CD4-positive, CD25-positive, alpha-beta regulatory T cell (primary cell): ENCODE measurements around the gene CD79B. TPM values are rescaled to one million over a fixed set of nuclear protein-coding genes. Genes with fewer than 3 reads are reported as not detected.

ENCODE experiments used
- ATAC-seq, 2 donors: fragments of 150-1000 bp; cut with Tn5 transposase; one replicate each; pipeline ENCODE4 v1.10.0; 2021; ENCODE audit warnings: low read depth in 2 of 2, moderate number of reproducible peaks in 2 of 2, moderate library complexity in 1 of 2
- DNase-seq, 3 donors: peaks; one replicate each; pipeline versions ENCODE4 v3.0.0 to v3.0.0-alpha.2; 2012 to 2022; ENCODE audit warnings: mixed read lengths in 1 of 3
- H3K27ac ChIP-seq: one replicate; pipeline ENCODE4 v1.7.0; 2013; ENCODE audit warnings: mild to moderate bottlenecking, low read length; ENCODE audit not compliant: insufficient read depth, poor library complexity, severe bottlenecking
- H3K27me3 ChIP-seq: one replicate; pipeline ENCODE4 v1.7.0; 2013; ENCODE audit warnings: low read length; ENCODE audit not compliant: control insufficient read depth, insufficient read depth
- H3K36me3 ChIP-seq: one replicate; pipeline ENCODE4 v1.7.0; 2013; ENCODE audit warnings: mild to moderate bottlenecking, low read length, moderate library complexity; ENCODE audit not compliant: control insufficient read depth, insufficient read depth
- H3K4me1 ChIP-seq: 2 replicates; pipeline ENCODE4 v1.7.0; 2013; ENCODE audit warnings: mild to moderate bottlenecking, low read length; ENCODE audit not compliant: insufficient read depth, control insufficient read depth, poor library complexity, severe bottlenecking
- H3K4me3 ChIP-seq: one replicate; pipeline ENCODE4 v1.7.0; 2013; ENCODE audit warnings: low read depth, mild to moderate bottlenecking, low read length, moderate library complexity
- H3K9me3 ChIP-seq, 2 experiments: 1 replicate in 1 of 2; 2 replicates in 1 of 2; pipeline ENCODE4 v1.7.0; 2013; ENCODE audit warnings: low read length in 2 of 2, mild to moderate bottlenecking in 1 of 2, moderate library complexity in 1 of 2; ENCODE audit not compliant: control insufficient read depth in 2 of 2
- H3K27ac Mint-ChIP-seq, 3 donors: one replicate each; pipeline ENCODE4 v1.8.0; 2020 to 2022; ENCODE audit warnings: mild to moderate bottlenecking in 3 of 3, mixed read lengths in 3 of 3, moderate library complexity in 2 of 3
- H3K27me3 Mint-ChIP-seq: one replicate; pipeline ENCODE4 v1.8.0; 2022; ENCODE audit warnings: mild to moderate bottlenecking, mixed read lengths
- H3K36me3 Mint-ChIP-seq: one replicate; pipeline ENCODE4 v1.8.0; 2020; ENCODE audit warnings: mixed read lengths
- H3K4me1 Mint-ChIP-seq, 4 donors: one replicate each; pipeline ENCODE4 v1.8.0; 2020 to 2022; ENCODE audit warnings: mixed read lengths in 4 of 4, mild to moderate bottlenecking in 1 of 4
- H3K4me3 Mint-ChIP-seq, 4 donors: one replicate each; pipeline ENCODE4 v1.8.0; 2020 to 2022; ENCODE audit warnings: mild to moderate bottlenecking in 4 of 4, mixed read lengths in 4 of 4, moderate library complexity in 3 of 4
- H3K9me3 Mint-ChIP-seq, 7 donors: one replicate each; pipeline ENCODE4 v1.8.0; 2020 to 2022; ENCODE audit warnings: mixed read lengths in 7 of 7, mild to moderate bottlenecking in 3 of 7, moderate library complexity in 2 of 7
- polyA plus RNA-seq, 4 donors: library from polyadenylated mRNA; unstranded; fragments of 300-500 nt; fragmentation: Illumina TruSeq; gene quantifications; one replicate each; pipeline ENCODE4 v1.2.3, GENCODE V29; 2021
- total RNA-seq: library from RNA; stranded (reverse); gene quantifications from one replicate; pipeline ENCODE4 v1.2.3, GENCODE V29; 2022

Gene CD79B
- total RNA-seq = 31.4 TPM
- 10 to 100 TPM; 59.0 to 85.1 (median 67.9) TPM for polyA plus RNA-seq

GRCh38 chr17:63931981-63932561 is at the start of gene CD79B:
CD79B (minus strand) TSS chr17:63932331; CDS start chr17:63932261, 70 bp downstream.
- no peaks in the 10 kb centered on the region for H3K9me3 ChIP-seq
- peak within 1 kb of the TSS; percentile 92 to 94 (median 94) for H3K27ac Mint-ChIP-seq
- H3K4me1 Mint-ChIP-seq = peaks cover 4 to 30% (median 15%) of the 10 kb centered on the region in 4 donors
- peak within 1 kb of the TSS; percentile 92 to 98 (median 93) for H3K4me3 Mint-ChIP-seq
- H3K36me3 ChIP-seq = peaks cover 13% of the 10 kb centered on the region
- H3K4me1 ChIP-seq = peaks cover 26% of the 10 kb centered on the region
- H3K27ac ChIP-seq = peak within 1 kb of the TSS; percentile 62
- DNase-seq = peak; percentile 19 to 73 (median 40)
- no peaks in the 10 kb centered on the region for H3K36me3 Mint-ChIP-seq
- peak; percentile 63 to 68 for ATAC-seq
- peak within 1 kb of the TSS; percentile 70 for H3K4me3 ChIP-seq
- no peaks in the 10 kb centered on the region for H3K27me3 Mint-ChIP-seq
- no peaks in the 10 kb centered on the region for H3K27me3 ChIP-seq
- no peaks in the 10 kb centered on the region for H3K9me3 Mint-ChIP-seq

- Mint-ChIP-seq H3K4me3 (no peak overlapping the region), H3K27me3 (peaks cover 6% of the 10 kb centered on the region), H3K36me3 (peaks cover 7% of the 10 kb centered on the region), H3K27ac (no peak overlapping the region), H3K9me3 (peaks cover 0 to 9% (median 3%) of the 10 kb centered on the region in 7 donors), H3K4me1 (peaks cover 0 to 10% (median 0%) of the 10 kb centered on the region in 4 donors)
- Histone ChIP-seq H3K9me3 (peaks cover 0 to 3% of the 10 kb centered on the region in 2 experiments), H3K4me3 (no peak overlapping the region), H3K27ac (no peak overlapping the region), H3K27me3 (peaks cover 5% of the 10 kb centered on the region), H3K4me1 (no peaks in the 10 kb centered on the region), H3K36me3 (no peaks in the 10 kb centered on the region)
- ATAC-seq = no peak
- no peak for DNase-seq
Observed at GRCh38 chr17:63978272-63979200, 46.4 kb upstream of the CD79B start.

DNA sequence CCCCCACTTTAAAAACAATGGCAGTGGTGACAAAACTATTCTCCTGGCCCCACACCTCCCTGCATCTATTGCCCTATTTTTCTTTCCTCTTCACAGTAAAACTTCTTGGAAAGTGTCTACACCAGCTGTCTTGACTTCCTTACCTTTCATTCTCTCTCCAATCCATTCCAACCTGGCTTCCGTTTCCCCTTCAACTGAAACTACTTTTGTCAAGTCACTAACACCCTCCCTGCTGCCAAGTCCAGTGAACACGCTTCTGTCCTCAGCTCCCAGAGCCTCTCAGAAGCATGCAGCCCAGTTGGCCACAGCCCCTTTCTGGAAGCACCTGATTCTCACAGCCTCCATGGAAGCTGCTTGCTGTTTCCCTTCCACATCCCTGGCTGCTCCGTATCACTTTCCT is 44.6 kb upstream of the CD79B start:
- Mint-ChIP-seq H3K9me3 (peaks cover 0 to 2% (median 0%) of the 10 kb centered on the region in 7 donors), H3K27ac (no peak overlapping the region), H3K36me3 (peaks cover 2% of the 10 kb centered on the region), H3K27me3 (peaks cover 9% of the 10 kb centered on the region), H3K4me1 (peaks cover 0 to 10% (median 0%) of the 10 kb centered on the region in 4 donors), H3K4me3 (no peak overlapping the region)
- ATAC-seq (no peak), DNase-seq (no peak)
- peaks cover 5% of the 10 kb centered on the region for H3K27me3 ChIP-seq
- H3K4me1 ChIP-seq = no peaks in the 10 kb centered on the region
- H3K9me3 ChIP-seq = no peaks in the 10 kb centered on the region
- no peaks in the 10 kb centered on the region for H3K36me3 ChIP-seq
- H3K4me3 ChIP-seq = no peak overlapping the region
- no peak overlapping the region for H3K27ac ChIP-seq

- Mint-ChIP-seq H3K4me3 (no peak overlapping the region), H3K4me1 (peaks cover 0 to 10% (median 0%) of the 10 kb centered on the region in 4 donors), H3K27me3 (peaks cover 9% of the 10 kb centered on the region), H3K9me3 (peaks cover 0 to 2% (median 0%) of the 10 kb centered on the region in 7 donors), H3K27ac (no peak overlapping the region), H3K36me3 (no peaks in the 10 kb centered on the region)
- H3K36me3 ChIP-seq = no peaks in the 10 kb centered on the region
- no peaks in the 10 kb centered on the region for H3K9me3 ChIP-seq
- ATAC-seq = no peak
- no peaks in the 10 kb centered on the region for H3K4me1 ChIP-seq
- DNase-seq = no peak
- peaks cover 5% of the 10 kb centered on the region for H3K27me3 ChIP-seq
- no peak overlapping the region for H3K4me3 ChIP-seq
- no peak overlapping the region for H3K27ac ChIP-seq
Observed at GRCh38 chr17:63975541-63976092, 43.5 kb upstream of the CD79B start.

DNA sequence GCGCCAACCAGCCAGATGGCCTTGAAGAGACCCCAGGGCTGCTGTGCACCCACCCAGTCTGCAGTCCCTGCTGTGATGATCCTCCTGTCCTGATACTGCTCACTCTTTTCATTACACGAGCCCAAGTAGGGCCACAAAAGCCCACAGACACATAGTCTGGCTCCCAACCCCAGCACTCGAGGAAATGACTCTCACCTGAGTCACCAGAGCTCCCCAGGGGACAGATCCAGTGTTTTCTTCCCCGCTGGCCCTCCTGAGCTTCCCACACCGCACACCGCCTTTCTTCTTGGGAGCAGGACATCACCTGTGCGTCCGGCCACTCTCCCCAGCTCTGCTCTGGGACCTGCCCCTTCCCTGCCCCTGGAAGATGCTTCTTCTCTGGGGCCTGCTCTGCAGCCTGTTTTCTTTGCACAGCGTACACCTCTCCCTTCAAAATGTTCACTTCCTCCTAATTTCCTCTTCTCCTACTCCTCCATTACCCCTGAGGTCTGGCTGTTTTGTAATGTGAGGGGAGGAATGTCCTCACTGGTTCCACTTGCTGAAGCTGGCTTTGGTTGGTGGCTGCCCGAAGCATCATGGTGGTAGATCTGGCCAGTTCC is 42.6 kb upstream of the CD79B start:
- Mint-ChIP-seq H3K9me3 (no peaks in the 10 kb centered on the region), H3K27me3 (peaks cover 9% of the 10 kb centered on the region), H3K36me3 (no peaks in the 10 kb centered on the region), H3K4me3 (no peak overlapping the region), H3K27ac (peak overlapping the region in 2 of 3 donors; percentile 58 to 83), H3K4me1 (peaks cover 0 to 10% (median 0%) of the 10 kb centered on the region in 4 donors)
- Histone ChIP-seq H3K4me3 (no peak overlapping the region), H3K36me3 (no peaks in the 10 kb centered on the region), H3K27ac (no peak overlapping the region), H3K27me3 (peaks cover 5% of the 10 kb centered on the region), H3K9me3 (no peaks in the 10 kb centered on the region), H3K4me1 (no peaks in the 10 kb centered on the region)
- ATAC-seq (no peak), DNase-seq (no peak)

DNA sequence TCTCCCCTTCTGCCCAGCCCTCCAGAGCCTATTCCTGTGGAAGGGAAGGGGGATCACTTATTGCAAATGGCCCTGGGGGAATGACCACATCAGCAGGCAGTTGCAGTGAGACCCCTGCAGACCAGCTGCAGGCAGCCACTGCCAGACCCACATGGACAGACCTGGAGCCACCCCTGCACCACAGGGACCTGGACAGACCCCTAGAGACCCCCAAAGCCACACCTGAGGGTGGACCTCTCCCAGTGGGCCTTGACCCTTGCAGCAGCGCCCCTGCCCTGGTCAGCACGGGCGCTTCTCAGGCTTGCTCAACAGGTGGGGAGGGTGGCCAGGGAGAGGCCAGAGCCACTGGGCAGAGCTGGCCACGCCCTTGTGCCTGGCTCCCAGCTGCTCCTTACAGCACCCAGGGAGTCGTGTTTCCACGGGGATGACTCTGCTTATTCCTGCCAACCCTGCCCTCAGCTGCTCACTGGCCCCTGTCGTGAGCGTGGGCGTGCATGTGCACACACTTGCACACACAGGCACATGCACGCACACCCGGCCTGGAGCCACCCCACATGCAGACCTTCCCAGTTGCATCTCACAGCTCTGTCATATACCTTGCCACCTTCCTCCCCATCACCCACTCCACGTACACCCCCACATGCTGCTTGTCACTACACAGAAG is 41.9 kb upstream of the CD79B start:
- no peaks in the 10 kb centered on the region for H3K9me3 Mint-ChIP-seq
- Histone ChIP-seq H3K4me1 (no peaks in the 10 kb centered on the region), H3K27me3 (peaks cover 5% of the 10 kb centered on the region), H3K4me3 (no peak overlapping the region), H3K27ac (no peak overlapping the region), H3K36me3 (no peaks in the 10 kb centered on the region), H3K9me3 (no peaks in the 10 kb centered on the region)
- DNase-seq (no peak), ATAC-seq (no peak)
- no peaks in the 10 kb centered on the region for H3K36me3 Mint-ChIP-seq
- H3K4me3 Mint-ChIP-seq = no peak overlapping the region
- H3K27me3 Mint-ChIP-seq = peaks cover 9% of the 10 kb centered on the region
- peak overlapping the region in 2 of 3 donors; percentile 58 to 83 for H3K27ac Mint-ChIP-seq
- H3K4me1 Mint-ChIP-seq = peaks cover 0 to 10% (median 1%) of the 10 kb centered on the region in 4 donors

DNA sequence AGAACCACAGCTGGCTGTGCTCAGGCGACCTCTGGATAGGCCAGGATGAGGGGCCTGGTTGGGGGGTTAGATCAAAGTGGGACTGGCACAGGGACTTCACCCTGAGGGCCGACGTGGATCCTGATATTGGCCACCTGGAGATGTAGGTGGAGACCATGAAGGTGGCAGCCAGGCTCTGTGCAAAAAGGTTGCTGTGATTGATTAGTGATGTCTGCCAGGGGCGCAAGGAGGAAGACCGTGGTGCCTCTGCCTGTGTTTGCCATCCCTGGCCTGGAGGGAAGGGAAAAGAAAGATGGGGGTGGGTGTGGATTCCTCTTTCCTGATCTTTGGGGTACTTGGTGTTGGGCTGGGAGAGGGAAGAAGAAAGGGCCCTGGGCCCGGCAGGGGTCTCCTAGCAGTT is 41.1 kb upstream of the CD79B start:
- no peak for ATAC-seq
- no peak overlapping the region for H3K4me3 Mint-ChIP-seq
- H3K4me1 Mint-ChIP-seq = peaks cover 0 to 10% (median 2%) of the 10 kb centered on the region in 4 donors

More for the DNA sequence above, 41.1 kb upstream of the CD79B start:
- Mint-ChIP-seq H3K27ac (peak overlapping the region; percentile 52 to 83 (median 62)), H3K36me3 (no peaks in the 10 kb centered on the region), H3K9me3 (no peaks in the 10 kb centered on the region), H3K27me3 (peaks cover 9% of the 10 kb centered on the region)
- Histone ChIP-seq H3K27ac (no peak overlapping the region), H3K27me3 (peaks cover 5% of the 10 kb centered on the region), H3K9me3 (no peaks in the 10 kb centered on the region), H3K4me3 (no peak overlapping the region), H3K36me3 (no peaks in the 10 kb centered on the region), H3K4me1 (no peaks in the 10 kb centered on the region)
- no peak for DNase-seq
